ENCODE measurements around the gene S100A11.
A peak's percentile ranks its signal among the peaks of the same experiment; 100 is the strongest.

GRCh38 chr1:152052606-152053005 lies 15.8 kb upstream of the S100A11 start:
- no peak for TF ChIP-seq POLR2A (IDR thresholded peaks at IDR 0.05)
- TF ChIP-seq CTCF (IDR thresholded peaks at IDR 0.05 in 8 of 11, conservative IDR thresholded peaks at IDR 0.05 in 3 of 11): peak; percentile 88 to 96 (median 92)
- no peak for TF ChIP-seq POLR2AphosphoS5 (IDR thresholded peaks at IDR 0.05)
